Breast epithelium (tissue), 3 donors: Measurements from ENCODE around the gene GNAQ.

Source experiments
- POLR2AphosphoS5 ChIP-seq, 3 donors: sonication (generic); formaldehyde crosslinking; IDR thresholded peaks; one replicate each; pipeline ENCODE4 v1.6.1; 2017; ENCODE audit warnings: antibody characterized with exemption in 3 of 3
- TF ChIP-seq, protein P1 (sequence below), 3 donors: fragments of 450-650 bp; IDR thresholded peaks; one replicate each; pipeline ENCODE4 v1.5.1; 2016 to 2017; ENCODE audit warnings: antibody characterized with exemption in 3 of 3, mild to moderate bottlenecking in 3 of 3, moderate library complexity in 3 of 3

DNA sequence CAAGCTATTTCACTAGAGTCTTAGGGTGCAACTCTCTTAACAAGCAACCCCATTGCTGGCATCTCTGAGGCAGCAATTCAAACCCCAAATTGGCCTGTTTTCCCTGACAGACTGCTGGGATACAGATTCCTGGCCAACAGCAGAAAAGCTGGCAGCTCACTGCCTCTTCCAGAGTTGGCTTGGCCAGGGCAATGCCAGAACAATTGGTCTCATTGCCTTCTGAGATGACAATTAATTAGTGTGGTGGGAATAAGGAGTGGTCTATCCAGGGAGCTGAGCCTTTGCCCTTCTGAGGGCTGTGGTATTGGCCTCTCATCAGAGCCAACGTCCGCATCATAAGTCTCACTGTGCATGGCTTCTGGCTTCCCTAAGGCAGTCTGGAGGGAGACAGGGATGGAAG lies 183.2 kb downstream of the GNAQ start:
- TF ChIP-seq, protein P1, sequence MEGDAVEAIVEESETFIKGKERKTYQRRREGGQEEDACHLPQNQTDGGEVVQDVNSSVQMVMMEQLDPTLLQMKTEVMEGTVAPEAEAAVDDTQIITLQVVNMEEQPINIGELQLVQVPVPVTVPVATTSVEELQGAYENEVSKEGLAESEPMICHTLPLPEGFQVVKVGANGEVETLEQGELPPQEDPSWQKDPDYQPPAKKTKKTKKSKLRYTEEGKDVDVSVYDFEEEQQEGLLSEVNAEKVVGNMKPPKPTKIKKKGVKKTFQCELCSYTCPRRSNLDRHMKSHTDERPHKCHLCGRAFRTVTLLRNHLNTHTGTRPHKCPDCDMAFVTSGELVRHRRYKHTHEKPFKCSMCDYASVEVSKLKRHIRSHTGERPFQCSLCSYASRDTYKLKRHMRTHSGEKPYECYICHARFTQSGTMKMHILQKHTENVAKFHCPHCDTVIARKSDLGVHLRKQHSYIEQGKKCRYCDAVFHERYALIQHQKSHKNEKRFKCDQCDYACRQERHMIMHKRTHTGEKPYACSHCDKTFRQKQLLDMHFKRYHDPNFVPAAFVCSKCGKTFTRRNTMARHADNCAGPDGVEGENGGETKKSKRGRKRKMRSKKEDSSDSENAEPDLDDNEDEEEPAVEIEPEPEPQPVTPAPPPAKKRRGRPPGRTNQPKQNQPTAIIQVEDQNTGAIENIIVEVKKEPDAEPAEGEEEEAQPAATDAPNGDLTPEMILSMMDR (IDR thresholded peaks at IDR 0.05) = no peak
- TF ChIP-seq POLR2AphosphoS5 (IDR thresholded peaks at IDR 0.05) = no peak
